Hepatocyte (in vitro differentiated cells): ENCODE results near the gene MBP. TPM values are rescaled to one million over a fixed set of nuclear protein-coding genes. Genes with fewer than 3 reads are reported as not detected.

Source experiments
- DNase-seq: peaks from one replicate; pipeline ENCODE4 v3.0.0-alpha.2; 2016; ENCODE audit warnings: low spot score
- H2AFZ ChIP-seq: fragments of 200-600 bp; sonication (generic); 2 replicates; pipeline ENCODE4 v1.6.0; 2016; ENCODE audit warnings: antibody characterized with exemption, mild to moderate bottlenecking
- H3K27ac ChIP-seq: fragments of 200-600 bp; sonication (generic); 2 replicates; pipeline ENCODE4 v1.5.1; 2016; ENCODE audit warnings: mild to moderate bottlenecking
- H3K27me3 ChIP-seq: fragments of 200-600 bp; sonication (generic); 2 replicates; pipeline ENCODE4 v1.6.1; 2016
- H3K36me3 ChIP-seq: fragments of 200-600 bp; sonication (generic); replicated peaks from 2 replicates; pipeline ENCODE4 v1.5.1; 2016; ENCODE audit warnings: low read depth; ENCODE audit not compliant: insufficient read depth
- H3K4me1 ChIP-seq: fragments of 200-600 bp; sonication (generic); 2 replicates; pipeline ENCODE4 v1.5.1; 2016; ENCODE audit warnings: mild to moderate bottlenecking, moderate library complexity; ENCODE audit not compliant: insufficient read depth
- H3K4me2 ChIP-seq: fragments of 200-600 bp; sonication (generic); 2 replicates; pipeline ENCODE4 v1.6.0; 2016
- H3K4me3 ChIP-seq: fragments of 200-600 bp; sonication (generic); 2 replicates; pipeline ENCODE4 v1.5.1; 2016; ENCODE audit warnings: mild to moderate bottlenecking
- H3K79me2 ChIP-seq: fragments of 200-600 bp; sonication (generic); 2 replicates; pipeline ENCODE4 v1.6.0; 2017; ENCODE audit warnings: mild to moderate bottlenecking
- H3K9me2 ChIP-seq: fragments of 200-600 bp; sonication (generic); replicated peaks from 2 replicates; pipeline ENCODE4 v1.6.0; 2017; ENCODE audit warnings: mild to moderate bottlenecking; ENCODE audit not compliant: insufficient read depth
- H3K9me3 ChIP-seq: fragments of 200-600 bp; sonication (generic); 2 replicates; pipeline ENCODE4 v1.5.1; 2016; ENCODE audit warnings: low read depth, mild to moderate bottlenecking
- H4K20me1 ChIP-seq: fragments of 200-600 bp; sonication (generic); 2 replicates; pipeline ENCODE4 v1.6.0; 2016; ENCODE audit warnings: mild to moderate bottlenecking; ENCODE audit not compliant: insufficient read depth, poor library complexity, severe bottlenecking
- CTCF ChIP-seq: fragments of 200-600 bp; sonication (generic); IDR thresholded peaks from 2 replicates; pipeline ENCODE4 v1.5.1; 2016; ENCODE audit warnings: antibody characterized with exemption, mild to moderate bottlenecking; ENCODE audit not compliant: poor library complexity
- EZH2 ChIP-seq: fragments of 200-600 bp; sonication (generic); IDR thresholded peaks from 2 replicates; pipeline ENCODE4 v1.6.1; 2016; ENCODE audit warnings: antibody characterized with exemption, mild to moderate bottlenecking, borderline replicate concordance
- EZH2phosphoT487 ChIP-seq: fragments of 200-600 bp; sonication (generic); IDR thresholded peaks from one replicate; pipeline ENCODE4 v1.6.1; 2018; ENCODE audit warnings: antibody characterized with exemption, mild to moderate bottlenecking, low read depth, moderate library complexity; ENCODE audit not compliant: unreplicated experiment, severe bottlenecking
- WGBS: methylation state at CpG from one replicate; pipeline ENCODE4 v1.1.6; 2016; ENCODE audit warnings: low lambda C conversion rate; ENCODE audit errors: missing lambda C conversion rate; 5-methylcytosine and 5-hydroxymethylcytosine counted together
- polyA plus RNA-seq: library from polyadenylated mRNA; unstranded; fragments of >200 nt; fragmentation: Nextera tagmentation; extraction: Ambion mirVana; gene quantifications from 2 replicates; pipeline ENCODE4 v1.2.1, GENCODE V29; 2016
- total RNA-seq: library from RNA; depleted of rRNA; stranded (reverse); fragments of >200 nt; gene quantifications from 2 replicates; pipeline ENCODE4 v1.2.3, GENCODE V29; 2014

Gene MBP
- total and polyA plus RNA-seq, 2 experiments from 2014 or later = 21.6 to 22.1 TPM

DNA sequence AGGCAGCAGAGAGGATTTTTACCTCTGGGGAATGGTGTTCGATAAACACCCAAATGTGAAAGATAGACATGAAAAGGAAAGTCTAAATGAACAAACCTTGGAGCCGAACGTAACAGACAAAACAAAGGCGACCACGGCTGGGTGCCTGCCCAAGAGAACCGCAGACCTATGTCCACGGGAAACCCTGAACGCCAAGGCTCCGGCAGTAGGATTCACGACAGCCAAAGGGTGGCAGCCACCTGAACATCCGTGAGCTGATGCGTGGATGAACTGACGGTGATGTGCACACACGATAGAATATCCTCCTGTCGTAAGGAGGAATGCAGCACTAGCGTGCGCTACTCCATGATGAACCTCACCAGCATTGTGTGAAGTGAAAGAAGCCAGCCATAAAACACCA lies 85.6 kb downstream of the MBP start:
- TF ChIP-seq EZH2phosphoT487 (no peak), EZH2 (no peak)
- H4K20me1 ChIP-seq = no peaks in the 10 kb centered on the region
- no peak overlapping the region for H3K4me3 ChIP-seq
- no peaks in the 10 kb centered on the region for H3K79me2 ChIP-seq
- H3K36me3 ChIP-seq = no peaks in the 10 kb centered on the region
- WGBS = 95% methylated on average over 17 of the region's 17 CpGs
- H3K9me2 ChIP-seq = no peaks in the 10 kb centered on the region
- no peak overlapping the region for H3K27ac ChIP-seq
- no peak for DNase-seq
- H3K4me2 ChIP-seq = no peak overlapping the region
- H2AFZ ChIP-seq = no peak overlapping the region
- H3K27me3 ChIP-seq = no peaks in the 10 kb centered on the region
- H3K9me3 ChIP-seq = no peaks in the 10 kb centered on the region
- H3K4me1 ChIP-seq = no peaks in the 10 kb centered on the region

- H3K4me2 ChIP-seq = no peak overlapping the region
- no peak overlapping the region for H3K4me3 ChIP-seq
- WGBS = 62% methylated on average over 9 of the region's 9 CpGs
- no peaks in the 10 kb centered on the region for H3K4me1 ChIP-seq
- H2AFZ ChIP-seq = no peak overlapping the region
- H3K36me3 ChIP-seq = no peaks in the 10 kb centered on the region
- no peaks in the 10 kb centered on the region for H3K79me2 ChIP-seq
- no peaks in the 10 kb centered on the region for H3K9me2 ChIP-seq
- no peaks in the 10 kb centered on the region for H4K20me1 ChIP-seq
- TF ChIP-seq EZH2phosphoT487 (no peak), CTCF (no peak), EZH2 (no peak)
- H3K27me3 ChIP-seq = no peaks in the 10 kb centered on the region
- no peak for DNase-seq
- H3K27ac ChIP-seq = no peak overlapping the region
- no peaks in the 10 kb centered on the region for H3K9me3 ChIP-seq
These were observed 86.2 kb downstream of the MBP start for GRCh38 chr18:77046409-77046808.

DNA sequence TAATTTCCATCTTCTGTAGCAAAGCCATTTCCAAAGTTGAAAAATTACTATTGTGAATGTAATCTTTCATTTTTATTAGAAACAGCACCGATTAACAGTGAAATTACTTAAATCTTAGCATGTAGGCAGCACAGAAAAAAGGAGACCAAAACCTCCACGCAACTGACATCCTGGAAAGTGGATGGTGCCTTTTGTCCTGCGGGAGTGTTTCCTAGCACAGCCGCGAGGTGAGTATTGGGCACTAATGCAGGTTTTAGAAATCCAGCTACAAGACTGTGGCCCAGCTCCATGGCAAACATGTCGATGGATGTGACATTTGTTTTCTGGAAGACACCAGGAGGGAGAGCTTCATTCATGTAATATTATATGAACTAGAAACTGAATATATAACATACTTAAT lies 86.9 kb downstream of the MBP start:
- Histone ChIP-seq H4K20me1 (no peaks in the 10 kb centered on the region), H3K4me2 (no peak overlapping the region), H3K9me2 (no peaks in the 10 kb centered on the region), H3K4me3 (no peak overlapping the region), H3K9me3 (no peaks in the 10 kb centered on the region), H3K79me2 (no peaks in the 10 kb centered on the region), H3K27me3 (no peaks in the 10 kb centered on the region), H3K36me3 (no peaks in the 10 kb centered on the region), H2AFZ (no peak overlapping the region), H3K4me1 (no peaks in the 10 kb centered on the region), H3K27ac (no peak overlapping the region)
- no peak for DNase-seq
- 92% methylated on average over 6 of the region's 6 CpGs for WGBS
- TF ChIP-seq EZH2 (no peak), CTCF (no peak), EZH2phosphoT487 (no peak)

DNA sequence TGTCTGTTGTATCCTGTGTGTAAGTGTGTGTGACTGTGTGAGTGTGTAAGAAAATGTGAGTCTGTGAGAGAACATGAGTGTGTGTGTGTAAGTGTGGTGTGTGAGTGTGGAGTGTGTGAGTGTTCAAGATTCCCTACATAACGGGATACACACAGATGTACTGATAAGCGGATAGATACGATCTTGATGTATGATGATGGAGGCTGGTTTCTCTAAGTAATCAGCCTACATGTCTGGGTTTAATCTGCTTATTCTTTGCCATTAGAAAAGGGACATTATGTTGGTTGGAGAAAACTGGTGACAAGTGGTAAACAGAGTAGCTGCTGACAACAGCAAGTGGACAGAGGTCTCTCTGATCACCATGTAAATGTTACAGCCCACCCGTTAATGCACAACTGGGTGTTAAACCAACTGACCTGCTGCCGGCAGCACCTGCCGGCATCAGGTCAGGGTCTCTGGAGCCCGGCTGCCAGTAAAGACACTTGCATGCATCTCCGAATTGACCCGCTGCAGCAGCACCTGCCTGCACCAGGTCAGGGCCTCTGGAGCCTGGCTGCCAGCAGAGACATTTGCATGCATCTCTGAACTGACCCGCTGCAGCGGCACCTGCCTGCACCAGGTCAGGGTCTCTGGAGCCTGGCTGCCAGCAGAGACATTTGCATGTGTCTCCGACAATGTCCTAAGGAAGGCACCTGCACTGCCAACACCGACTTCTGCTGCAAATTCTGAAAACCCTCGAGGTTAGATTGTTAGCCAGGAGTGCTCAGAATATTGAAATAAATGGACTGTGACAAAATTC lies 87.5 kb downstream of the MBP start:
- no peak for TF ChIP-seq EZH2phosphoT487
- no peak for TF ChIP-seq CTCF
- TF ChIP-seq EZH2 = no peak
- H2AFZ ChIP-seq = no peak overlapping the region
- no peaks in the 10 kb centered on the region for H3K36me3 ChIP-seq
- no peak for DNase-seq
- H3K9me3 ChIP-seq = no peaks in the 10 kb centered on the region
- H3K79me2 ChIP-seq = no peaks in the 10 kb centered on the region
- H3K9me2 ChIP-seq = no peaks in the 10 kb centered on the region
- no peak overlapping the region for H3K4me2 ChIP-seq
- no peak overlapping the region for H3K27ac ChIP-seq
- no peaks in the 10 kb centered on the region for H4K20me1 ChIP-seq
- H3K4me3 ChIP-seq = no peak overlapping the region
- no peaks in the 10 kb centered on the region for H3K27me3 ChIP-seq
- 79% methylated on average over 14 of the region's 14 CpGs for WGBS
- H3K4me1 ChIP-seq = no peaks in the 10 kb centered on the region
